ENCODE measurements around the gene TRIL. TPM values are rescaled to one million over a fixed set of nuclear protein-coding genes. Genes with fewer than 3 reads are reported as not detected.

The TRIL gene
- total RNA-seq, 1 donor from 2014 or later: 0.23 TPM

GRCh38 chr7:28961972-28962371 is 3.8 kb upstream of the TRIL start:
- Mint-ChIP-seq H3K27ac (ENCODE audit: unreplicated experiment) (no peak overlapping the region), H3K27me3 (ENCODE audit: unreplicated experiment) (peaks cover 5% of the 10 kb centered on the region), H3K36me3 (ENCODE audit: low read depth, unreplicated experiment) (no peaks in the 10 kb centered on the region), H3K9me3 (ENCODE audit: unreplicated experiment) (no peaks in the 10 kb centered on the region), H3K4me3 (ENCODE audit: unreplicated experiment) (no peak overlapping the region), H3K4me1 (ENCODE audit: unreplicated experiment) (peaks cover 9% of the 10 kb centered on the region)
- no peak for TF ChIP-seq CTCF (IDR thresholded peaks at IDR 0.05; ENCODE audit: unreplicated experiment)
- no peak for DNase-seq (ENCODE audit: low spot score)

- Mint-ChIP-seq H3K36me3 (ENCODE audit: low read depth, unreplicated experiment) (no peaks in the 10 kb centered on the region), H3K27me3 (ENCODE audit: unreplicated experiment) (peaks cover 7% of the 10 kb centered on the region), H3K27ac (ENCODE audit: unreplicated experiment) (no peak overlapping the region), H3K9me3 (ENCODE audit: unreplicated experiment) (no peaks in the 10 kb centered on the region), H3K4me3 (ENCODE audit: unreplicated experiment) (no peak overlapping the region), H3K4me1 (ENCODE audit: unreplicated experiment) (peaks cover 9% of the 10 kb centered on the region)
- DNase-seq (ENCODE audit: low spot score): no peak
- TF ChIP-seq CTCF (IDR thresholded peaks at IDR 0.05; ENCODE audit: unreplicated experiment): no peak
Observed at GRCh38 chr7:28960071-28960840, 2.1 kb upstream of the TRIL start.

- DNase-seq (ENCODE audit: low spot score): no peak
- Mint-ChIP-seq H3K27me3 (ENCODE audit: unreplicated experiment) (peaks cover 9% of the 10 kb centered on the region), H3K36me3 (ENCODE audit: low read depth, unreplicated experiment) (no peaks in the 10 kb centered on the region), H3K9me3 (ENCODE audit: unreplicated experiment) (no peaks in the 10 kb centered on the region), H3K4me1 (ENCODE audit: unreplicated experiment) (peaks cover 9% of the 10 kb centered on the region), H3K27ac (ENCODE audit: unreplicated experiment) (no peak overlapping the region), H3K4me3 (ENCODE audit: unreplicated experiment) (peak overlapping the region; percentile 84)
- TF ChIP-seq CTCF (IDR thresholded peaks at IDR 0.05; ENCODE audit: unreplicated experiment): no peak
Observed at GRCh38 chr7:28958980-28959347, 834 bp upstream of the TRIL start.

- no peak overlapping the region for H3K27ac Mint-ChIP-seq (ENCODE audit: unreplicated experiment)
- H3K27me3 Mint-ChIP-seq (ENCODE audit: unreplicated experiment): peaks cover 9% of the 10 kb centered on the region
- peak overlapping the region; percentile 73 for H3K4me3 Mint-ChIP-seq (ENCODE audit: unreplicated experiment)
- no peak for TF ChIP-seq CTCF (IDR thresholded peaks at IDR 0.05; ENCODE audit: unreplicated experiment)
- peak; percentile 18 for DNase-seq (ENCODE audit: low spot score)
- H3K36me3 Mint-ChIP-seq (ENCODE audit: low read depth, unreplicated experiment): no peaks in the 10 kb centered on the region
- peaks cover 9% of the 10 kb centered on the region for H3K4me1 Mint-ChIP-seq (ENCODE audit: unreplicated experiment)
- no peaks in the 10 kb centered on the region for H3K9me3 Mint-ChIP-seq (ENCODE audit: unreplicated experiment)
Observed at GRCh38 chr7:28957751-28958234, 337 bp downstream of the TRIL start.

- Mint-ChIP-seq H3K9me3 (ENCODE audit: unreplicated experiment) (no peaks in the 10 kb centered on the region), H3K4me1 (ENCODE audit: unreplicated experiment) (peaks cover 9% of the 10 kb centered on the region), H3K27me3 (ENCODE audit: unreplicated experiment) (peaks cover 9% of the 10 kb centered on the region), H3K36me3 (ENCODE audit: low read depth, unreplicated experiment) (no peaks in the 10 kb centered on the region), H3K27ac (ENCODE audit: unreplicated experiment) (no peak overlapping the region), H3K4me3 (ENCODE audit: unreplicated experiment) (peak overlapping the region; percentile 73)
- TF ChIP-seq CTCF (IDR thresholded peaks at IDR 0.05; ENCODE audit: unreplicated experiment): no peak
- DNase-seq (ENCODE audit: low spot score): peak; percentile 28
Observed at GRCh38 chr7:28957064-28957750, 923 bp downstream of the TRIL start.
